ENCODE results near the gene RFX4. TPM values are rescaled to one million over a fixed set of nuclear protein-coding genes. Genes with fewer than 3 reads are reported as not detected.

RFX4 gene
- total RNA-seq, 6 experiments from 2014 or later = not detected

DNA sequence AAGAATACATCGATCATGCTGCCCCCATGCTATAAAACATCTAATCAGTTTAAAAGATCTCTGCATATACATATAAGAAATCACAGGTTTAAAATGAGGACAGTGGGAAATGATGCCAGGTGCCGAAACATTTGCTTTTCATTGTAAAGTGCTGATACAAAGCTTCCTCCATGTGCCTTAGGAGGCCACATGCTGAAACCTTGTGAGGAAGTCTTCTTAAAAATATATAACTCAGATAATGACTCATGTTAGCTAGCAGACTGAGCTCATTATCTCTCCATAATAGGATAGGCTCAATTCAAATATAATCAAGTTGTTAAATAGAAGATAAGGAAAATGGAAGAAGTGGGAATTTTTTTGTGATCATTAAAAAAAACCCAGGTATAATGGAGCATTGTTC lies 65.9 kb downstream of the RFX4 start:
- H3K36me3 Mint-ChIP-seq (ENCODE audit: low read depth) = no peaks in the 10 kb centered on the region
- H3K27ac Mint-ChIP-seq = no peak overlapping the region
- no peaks in the 10 kb centered on the region for H3K9me3 Mint-ChIP-seq
- H3K27me3 Mint-ChIP-seq (ENCODE audit: insufficient read depth) = peaks cover 1% of the 10 kb centered on the region; the same call in 1 of the 2 replicates
- H3K4me1 Mint-ChIP-seq (ENCODE audit: low read depth) = peaks cover 11% of the 10 kb centered on the region
- peak; percentile 8 for DNase-seq
- H3K4me3 Mint-ChIP-seq = no peak overlapping the region
- TF ChIP-seq, protein P1, sequence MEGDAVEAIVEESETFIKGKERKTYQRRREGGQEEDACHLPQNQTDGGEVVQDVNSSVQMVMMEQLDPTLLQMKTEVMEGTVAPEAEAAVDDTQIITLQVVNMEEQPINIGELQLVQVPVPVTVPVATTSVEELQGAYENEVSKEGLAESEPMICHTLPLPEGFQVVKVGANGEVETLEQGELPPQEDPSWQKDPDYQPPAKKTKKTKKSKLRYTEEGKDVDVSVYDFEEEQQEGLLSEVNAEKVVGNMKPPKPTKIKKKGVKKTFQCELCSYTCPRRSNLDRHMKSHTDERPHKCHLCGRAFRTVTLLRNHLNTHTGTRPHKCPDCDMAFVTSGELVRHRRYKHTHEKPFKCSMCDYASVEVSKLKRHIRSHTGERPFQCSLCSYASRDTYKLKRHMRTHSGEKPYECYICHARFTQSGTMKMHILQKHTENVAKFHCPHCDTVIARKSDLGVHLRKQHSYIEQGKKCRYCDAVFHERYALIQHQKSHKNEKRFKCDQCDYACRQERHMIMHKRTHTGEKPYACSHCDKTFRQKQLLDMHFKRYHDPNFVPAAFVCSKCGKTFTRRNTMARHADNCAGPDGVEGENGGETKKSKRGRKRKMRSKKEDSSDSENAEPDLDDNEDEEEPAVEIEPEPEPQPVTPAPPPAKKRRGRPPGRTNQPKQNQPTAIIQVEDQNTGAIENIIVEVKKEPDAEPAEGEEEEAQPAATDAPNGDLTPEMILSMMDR (IDR thresholded peaks at IDR 0.05) = no peak

GRCh38 chr12:106651552-106651951 lies 68.7 kb downstream of the RFX4 start:
- peaks cover 11% of the 10 kb centered on the region for H3K4me1 Mint-ChIP-seq (ENCODE audit: low read depth)
- peaks cover 1% of the 10 kb centered on the region for H3K27me3 Mint-ChIP-seq (ENCODE audit: insufficient read depth)
- no peaks in the 10 kb centered on the region for H3K9me3 Mint-ChIP-seq
- H3K27ac Mint-ChIP-seq = no peak overlapping the region
- no peak overlapping the region for H3K4me3 Mint-ChIP-seq
- no peak for DNase-seq
- no peaks in the 10 kb centered on the region for H3K36me3 Mint-ChIP-seq (ENCODE audit: low read depth)
- TF ChIP-seq, protein P1 (IDR thresholded peaks at IDR 0.05) = no peak

DNA sequence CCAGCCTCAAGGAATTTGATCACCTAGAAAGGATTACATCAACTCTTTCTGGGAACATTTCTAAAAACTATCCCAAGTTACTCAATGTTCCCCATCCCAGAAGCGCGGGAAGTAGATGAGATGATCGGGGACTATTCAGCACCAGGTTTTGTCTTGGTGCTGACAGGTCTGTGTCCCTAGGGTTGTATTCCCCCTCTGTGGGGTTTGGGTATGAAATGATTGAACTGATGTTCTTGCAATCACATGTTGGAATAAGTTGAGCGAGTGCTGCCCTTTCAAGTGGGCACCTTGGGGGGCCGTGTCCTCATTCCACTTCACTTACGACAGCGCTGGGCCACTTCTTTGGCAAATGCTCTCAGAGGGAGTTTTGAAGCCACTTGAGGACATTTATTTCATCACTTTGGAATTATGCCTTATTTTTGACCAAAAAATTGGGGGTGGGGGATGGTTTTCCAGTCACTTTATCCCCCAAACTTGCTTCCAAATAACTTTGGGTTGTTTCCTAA lies 69.8 kb downstream of the RFX4 start:
- Mint-ChIP-seq H3K27ac (no peak overlapping the region), H3K9me3 (no peaks in the 10 kb centered on the region), H3K4me1 (ENCODE audit: low read depth) (peaks cover 11% of the 10 kb centered on the region), H3K4me3 (no peak overlapping the region), H3K27me3 (ENCODE audit: insufficient read depth) (peaks cover 1% of the 10 kb centered on the region), H3K36me3 (ENCODE audit: low read depth) (no peaks in the 10 kb centered on the region)
- TF ChIP-seq, protein P1 (IDR thresholded peaks at IDR 0.05) = no peak
- no peak for DNase-seq

GRCh38 chr12:106655577-106655976 lies 72.8 kb downstream of the RFX4 start:
- no peaks in the 10 kb centered on the region for H3K4me1 Mint-ChIP-seq (ENCODE audit: low read depth)
- H3K36me3 Mint-ChIP-seq (ENCODE audit: low read depth) = no peaks in the 10 kb centered on the region
- DNase-seq = no peak
- H3K27me3 Mint-ChIP-seq (ENCODE audit: insufficient read depth) = no peaks in the 10 kb centered on the region; the same call in none of the 2 replicates
- H3K9me3 Mint-ChIP-seq = peaks cover 7% of the 10 kb centered on the region
- no peak overlapping the region for H3K27ac Mint-ChIP-seq
- TF ChIP-seq, protein P1 (IDR thresholded peaks at IDR 0.05) = no peak
- H3K4me3 Mint-ChIP-seq = no peak overlapping the region

GRCh38 chr12:106657488-106657887 lies 74.7 kb downstream of the RFX4 start:
- TF ChIP-seq, protein P1 (IDR thresholded peaks at IDR 0.05) = no peak
- no peaks in the 10 kb centered on the region for H3K36me3 Mint-ChIP-seq (ENCODE audit: low read depth)
- H3K9me3 Mint-ChIP-seq = peaks cover 16% of the 10 kb centered on the region
- no peak overlapping the region for H3K4me3 Mint-ChIP-seq
- H3K27me3 Mint-ChIP-seq (ENCODE audit: insufficient read depth) = no peaks in the 10 kb centered on the region; the same call in none of the 2 replicates
- H3K4me1 Mint-ChIP-seq (ENCODE audit: low read depth) = no peaks in the 10 kb centered on the region
- no peak overlapping the region for H3K27ac Mint-ChIP-seq
- no peak for DNase-seq

- TF ChIP-seq, protein P1 (IDR thresholded peaks at IDR 0.05) = no peak
- Mint-ChIP-seq H3K4me1 (ENCODE audit: low read depth) (no peaks in the 10 kb centered on the region), H3K36me3 (ENCODE audit: low read depth) (no peaks in the 10 kb centered on the region), H3K27ac (no peak overlapping the region), H3K27me3 (ENCODE audit: insufficient read depth) (peaks cover 7% of the 10 kb centered on the region), H3K4me3 (no peak overlapping the region), H3K9me3 (peaks cover 28% of the 10 kb centered on the region)
- DNase-seq = no peak
Measured at GRCh38 chr12:106663385-106663784, 80.6 kb downstream of the RFX4 start.
